CD4-positive, alpha-beta T cell treated with Interleukin-6 at 100 ng/mL for 8 hours (primary cell): ENCODE results near the gene ADAMTS3.
"Not testable (repeated sequence)": the region's sequence is repeated elsewhere in the genome, so short reads cannot be mapped to it uniquely, and the experiment has no call there.

Source experiments
- DNase-seq: peaks from one replicate; pipeline ENCODE4 v3.0.0-alpha.2; 2020; ENCODE audit warnings: mixed read lengths, low spot score

Gene ADAMTS3

GRCh38 chr4:72552447-72552846 lies 16.6 kb downstream of the ADAMTS3 start:
- DNase-seq = no peak

- DNase-seq = no peak
Observed at GRCh38 chr4:72546456-72546855, 22.6 kb downstream of the ADAMTS3 start.

- DNase-seq = not testable (repeated sequence)
Observed at GRCh38 chr4:72540694-72541093, 28.3 kb downstream of the ADAMTS3 start.

GRCh38 chr4:72538006-72538405 lies 31.0 kb downstream of the ADAMTS3 start:
- no peak for DNase-seq

GRCh38 chr4:72536443-72536842 lies 32.6 kb downstream of the ADAMTS3 start:
- no peak for DNase-seq

- no peak for DNase-seq
Observed at GRCh38 chr4:72531768-72532290, 37.2 kb downstream of the ADAMTS3 start.

GRCh38 chr4:72531322-72531721 lies 37.7 kb downstream of the ADAMTS3 start:
- no peak for DNase-seq

GRCh38 chr4:72529148-72529822 lies 39.7 kb downstream of the ADAMTS3 start:
- DNase-seq = no peak

- no peak for DNase-seq
Observed at GRCh38 chr4:72527038-72527646, 41.9 kb downstream of the ADAMTS3 start.

- no peak for DNase-seq
Observed at GRCh38 chr4:72525938-72526337, 43.1 kb downstream of the ADAMTS3 start.

- no peak for DNase-seq
Observed at GRCh38 chr4:72522440-72522839, 46.6 kb downstream of the ADAMTS3 start.

- no peak for DNase-seq
Observed at GRCh38 chr4:72513227-72513626, 55.8 kb downstream of the ADAMTS3 start.

GRCh38 chr4:72507860-72508419 lies 61.1 kb downstream of the ADAMTS3 start:
- DNase-seq = no peak

- DNase-seq = no peak
Observed at GRCh38 chr4:72507167-72507566, 61.9 kb downstream of the ADAMTS3 start.

- no peak for DNase-seq
Observed at GRCh38 chr4:72505314-72505744, 63.7 kb downstream of the ADAMTS3 start.

GRCh38 chr4:72500214-72500613 lies 68.8 kb downstream of the ADAMTS3 start:
- no peak for DNase-seq

GRCh38 chr4:72496119-72496518 lies 72.9 kb downstream of the ADAMTS3 start:
- DNase-seq = no peak

GRCh38 chr4:72494156-72494555 lies 74.9 kb downstream of the ADAMTS3 start:
- no peak for DNase-seq

GRCh38 chr4:72489267-72489666 lies 79.8 kb downstream of the ADAMTS3 start:
- DNase-seq = no peak

- no peak for DNase-seq
Observed at GRCh38 chr4:72486991-72487390, 82.0 kb downstream of the ADAMTS3 start.

GRCh38 chr4:72484981-72485380 lies 84.0 kb downstream of the ADAMTS3 start:
- DNase-seq = no peak

GRCh38 chr4:72473434-72473900 lies 95.6 kb downstream of the ADAMTS3 start:
- DNase-seq = no peak

- DNase-seq = no peak
Observed at GRCh38 chr4:72471816-72472215, 97.2 kb downstream of the ADAMTS3 start.
